Measurements from ENCODE around the gene SLC25A19.
"Not testable (repeated sequence)": the region's sequence is repeated elsewhere in the genome, so short reads cannot be mapped to it uniquely, and the experiment has no call there.

SLC25A19 gene

DNA sequence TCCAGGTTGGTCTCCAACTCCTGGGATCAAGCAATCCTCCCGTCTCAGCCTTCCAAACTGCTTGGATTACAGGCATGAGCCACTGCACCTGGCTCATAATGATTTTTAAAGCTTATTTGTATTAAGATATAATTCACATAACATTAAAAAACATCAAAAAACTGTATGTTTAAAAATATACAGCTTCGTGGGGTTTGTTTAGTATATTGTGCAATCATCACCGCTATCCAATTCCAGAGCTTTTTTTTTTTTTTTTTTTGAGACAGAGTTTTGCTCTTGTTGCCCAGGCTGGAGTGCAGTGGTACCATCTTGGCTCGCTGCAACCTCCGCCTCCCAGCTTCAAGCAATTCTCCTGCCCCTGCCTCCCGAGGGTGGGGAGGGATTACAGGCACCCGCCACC is 11.0 kb upstream of the SLC25A19 start:
- TF ChIP-seq POLR2AphosphoS5 (IDR thresholded peaks at IDR 0.05; ENCODE audit: low read depth, low read length) = no peak
- TF ChIP-seq TAF1 (IDR thresholded peaks at IDR 0.05; ENCODE audit: borderline replicate concordance, low read depth, low read length) = no peak
- TF ChIP-seq POLR2A (IDR thresholded peaks at IDR 0.05; ENCODE audit: low read depth, low read length) = no peak
- DNase-seq (ENCODE audit: insufficient read length) (no peak), FAIRE-seq (no peak)

DNA sequence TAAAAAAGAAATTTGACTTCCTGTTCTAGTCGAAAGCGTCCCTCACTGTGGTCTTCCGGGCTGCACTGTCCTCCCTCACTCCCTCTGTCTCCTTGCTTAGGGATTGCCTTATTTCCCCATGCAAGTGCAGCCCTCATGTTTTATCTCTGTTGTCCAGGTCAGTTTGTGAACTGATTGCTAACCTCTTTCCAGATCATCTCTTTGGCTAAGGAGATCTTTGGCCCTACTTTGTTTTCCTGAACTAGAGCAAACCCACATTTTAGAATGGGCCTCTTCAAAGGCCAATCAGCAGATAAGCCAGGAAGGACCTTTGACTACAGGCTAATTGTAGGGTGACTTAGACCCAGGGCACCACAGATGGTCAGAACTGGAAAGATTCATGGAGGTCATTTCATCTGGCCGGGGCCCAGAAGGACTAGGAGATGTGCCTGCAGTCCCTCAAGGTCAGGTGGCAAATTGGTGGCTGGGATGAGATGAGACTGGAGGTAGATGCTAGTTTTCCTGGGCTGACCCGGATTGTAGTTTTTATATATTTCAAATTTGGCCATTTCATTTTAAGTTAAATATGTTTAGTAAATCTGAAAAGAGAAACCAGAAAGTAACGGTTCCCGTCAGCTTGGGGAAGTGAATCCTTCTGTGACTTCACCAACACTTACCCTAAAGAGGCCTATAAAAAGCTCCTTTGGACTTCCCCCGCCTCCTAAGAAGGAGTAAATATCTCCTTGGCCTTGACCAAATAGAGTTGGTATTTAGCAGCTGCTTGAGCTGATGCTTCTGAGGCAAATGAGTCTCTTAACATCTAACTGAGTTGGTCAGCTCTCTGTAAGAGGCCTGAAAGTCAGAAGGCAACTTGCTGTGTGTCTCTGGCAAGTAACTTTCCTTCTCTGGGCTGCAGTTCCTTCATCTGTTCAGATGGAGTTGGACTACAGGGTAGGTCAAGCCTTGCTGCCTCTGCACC is 6.2 kb upstream of the SLC25A19 start:
- FAIRE-seq (peak; percentile 78), DNase-seq (ENCODE audit: insufficient read length) (no peak)
- peak; percentile 76; the same call in 1 of the 2 replicates for TF ChIP-seq TAF1 (IDR thresholded peaks at IDR 0.05; ENCODE audit: borderline replicate concordance, low read depth, low read length)
- peak; percentile 88 for TF ChIP-seq POLR2A (IDR thresholded peaks at IDR 0.05; ENCODE audit: low read depth, low read length)
- TF ChIP-seq POLR2AphosphoS5 (IDR thresholded peaks at IDR 0.05; ENCODE audit: low read depth, low read length) = peak; percentile 85

DNA sequence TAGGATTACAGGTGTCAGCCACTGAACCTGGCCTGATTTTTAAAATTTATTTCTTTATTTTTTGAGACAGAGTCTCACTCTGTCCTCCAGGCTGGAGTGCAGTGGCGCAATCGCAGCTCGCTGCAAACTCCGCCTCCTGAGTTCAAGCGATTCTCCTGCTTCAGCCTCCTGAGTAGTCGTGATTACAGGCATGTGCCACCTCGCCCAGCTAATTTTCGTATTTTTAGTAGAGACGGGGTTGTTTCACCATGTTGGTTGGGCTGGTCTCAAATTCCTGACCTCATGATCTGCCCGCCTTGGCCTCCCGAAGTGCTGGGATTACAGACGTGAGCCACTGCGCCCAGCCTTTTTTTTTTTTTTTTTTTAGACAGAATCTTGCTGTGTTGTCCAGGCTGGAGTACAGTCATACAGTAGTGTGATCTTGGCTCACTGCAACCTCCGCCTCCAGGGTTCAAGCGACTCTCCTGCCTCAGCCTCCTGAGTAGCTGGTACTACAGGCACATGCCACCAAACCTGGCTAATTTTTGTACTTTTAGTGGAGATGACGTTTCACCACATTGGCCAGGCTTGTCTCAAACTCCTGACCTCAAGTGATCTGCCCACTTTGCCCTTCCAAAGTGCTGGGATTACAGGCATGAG is 3.7 kb upstream of the SLC25A19 start:
- DNase-seq (ENCODE audit: insufficient read length); FAIRE-seq: not testable (repeated sequence)

DNA sequence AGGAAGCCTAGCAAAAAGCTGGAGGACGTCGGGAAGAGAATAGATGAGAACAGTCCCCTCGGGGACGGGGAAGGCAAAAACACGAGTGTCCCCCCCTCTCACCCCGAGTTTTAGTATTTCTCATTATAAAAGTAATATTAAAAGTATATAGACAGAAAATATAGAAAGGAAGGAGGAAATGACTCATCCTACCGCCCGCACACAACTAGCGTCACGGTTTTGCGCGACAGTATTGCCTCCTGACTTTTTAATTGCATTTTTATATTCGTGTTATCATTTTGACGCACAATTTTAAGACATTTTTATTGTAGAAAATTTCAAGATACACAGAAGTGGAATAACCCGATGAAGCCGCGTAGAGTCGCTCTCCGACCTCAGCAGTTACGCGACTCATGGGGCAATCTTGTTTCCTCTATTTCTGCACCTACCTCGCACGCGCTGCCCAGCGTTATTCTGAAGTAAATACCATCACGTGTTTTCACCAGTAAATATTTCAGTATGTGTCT is 652 bp upstream of the SLC25A19 start:
- no peak for DNase-seq (ENCODE audit: insufficient read length)
- no peak for TF ChIP-seq POLR2A (IDR thresholded peaks at IDR 0.05; ENCODE audit: low read depth, low read length)
- TF ChIP-seq TAF1 (IDR thresholded peaks at IDR 0.05; ENCODE audit: borderline replicate concordance, low read depth, low read length) = no peak
- no peak for FAIRE-seq

- DNase-seq (ENCODE audit: insufficient read length) = no peak
Observed at GRCh38 chr17:75288770-75289114, 491 bp downstream of the SLC25A19 start.

GRCh38 chr17:75288359-75288758 is 874 bp downstream of the SLC25A19 start:
- no peak for DNase-seq (ENCODE audit: insufficient read length)
- no peak for FAIRE-seq
- TF ChIP-seq POLR2A (IDR thresholded peaks at IDR 0.05; ENCODE audit: low read depth, low read length) (no peak), POLR2AphosphoS5 (IDR thresholded peaks at IDR 0.05; ENCODE audit: low read depth, low read length) (no peak), TAF1 (IDR thresholded peaks at IDR 0.05; ENCODE audit: borderline replicate concordance, low read depth, low read length) (no peak)

More at GRCh38 chr17:75288770-75289114, 491 bp downstream of the SLC25A19 start:
- TF ChIP-seq POLR2AphosphoS5 (IDR thresholded peaks at IDR 0.05; ENCODE audit: low read depth, low read length) (no peak), TAF1 (IDR thresholded peaks at IDR 0.05; ENCODE audit: borderline replicate concordance, low read depth, low read length) (no peak), POLR2A (IDR thresholded peaks at IDR 0.05; ENCODE audit: low read depth, low read length) (no peak)
- no peak for FAIRE-seq

- TF ChIP-seq TAF1 (IDR thresholded peaks at IDR 0.05; ENCODE audit: borderline replicate concordance, low read depth, low read length) = no peak
- no peak for TF ChIP-seq POLR2A (IDR thresholded peaks at IDR 0.05; ENCODE audit: low read depth, low read length)
- TF ChIP-seq POLR2AphosphoS5 (IDR thresholded peaks at IDR 0.05; ENCODE audit: low read depth, low read length) = no peak
- FAIRE-seq (no peak), DNase-seq (ENCODE audit: insufficient read length) (no peak)
Observed at GRCh38 chr17:75287221-75287620, 2.0 kb downstream of the SLC25A19 start.

DNA sequence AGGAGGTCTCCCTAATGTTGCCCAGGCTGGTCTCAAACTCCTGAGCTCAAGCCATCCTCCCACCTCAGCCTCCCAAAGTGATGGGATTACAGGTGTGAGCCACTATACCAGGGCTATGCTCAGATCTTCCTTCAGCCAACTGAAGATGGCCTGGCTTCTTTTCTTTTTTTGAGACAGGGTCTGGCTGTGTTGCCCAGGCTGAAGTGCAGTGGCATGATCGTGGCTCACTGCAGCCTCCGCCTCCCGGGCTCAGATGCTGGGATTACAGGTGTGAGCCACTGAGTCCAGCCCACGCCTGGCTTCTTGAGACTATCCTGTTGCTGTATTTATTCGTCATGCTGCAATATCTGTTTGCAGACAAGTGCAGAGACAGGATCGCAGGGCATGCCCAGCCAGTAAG is 4.1 kb downstream of the SLC25A19 start:
- TF ChIP-seq TAF1 (IDR thresholded peaks at IDR 0.05; ENCODE audit: borderline replicate concordance, low read depth, low read length) = no peak
- TF ChIP-seq POLR2A (IDR thresholded peaks at IDR 0.05; ENCODE audit: low read depth, low read length) = no peak
- TF ChIP-seq POLR2AphosphoS5 (IDR thresholded peaks at IDR 0.05; ENCODE audit: low read depth, low read length) = no peak
- no peak for DNase-seq (ENCODE audit: insufficient read length)
- FAIRE-seq = no peak

GRCh38 chr17:75280189-75280588 is 9.0 kb downstream of the SLC25A19 start:
- not testable (repeated sequence) for DNase-seq (ENCODE audit: insufficient read length); FAIRE-seq

- FAIRE-seq = no peak
- DNase-seq (ENCODE audit: insufficient read length) = no peak
- TF ChIP-seq TAF1 (IDR thresholded peaks at IDR 0.05; ENCODE audit: borderline replicate concordance, low read depth, low read length) (no peak), POLR2A (IDR thresholded peaks at IDR 0.05; ENCODE audit: low read depth, low read length) (no peak), POLR2AphosphoS5 (IDR thresholded peaks at IDR 0.05; ENCODE audit: low read depth, low read length) (no peak)
Observed at GRCh38 chr17:75277664-75278071, 11.6 kb downstream of the SLC25A19 start.

- DNase-seq (ENCODE audit: insufficient read length) = no peak
- FAIRE-seq = no peak
- TF ChIP-seq TAF1 (IDR thresholded peaks at IDR 0.05; ENCODE audit: borderline replicate concordance, low read depth, low read length) (no peak), POLR2A (IDR thresholded peaks at IDR 0.05; ENCODE audit: low read depth, low read length) (no peak), POLR2AphosphoS5 (IDR thresholded peaks at IDR 0.05; ENCODE audit: low read depth, low read length) (peak; percentile 19; the same call in 1 of the 2 replicates)
Observed at GRCh38 chr17:75273977-75274708, 15.1 kb downstream of the SLC25A19 start.
